ENCODE measurements around the gene UGT8. TPM values are rescaled to one million over a fixed set of nuclear protein-coding genes. Genes with fewer than 3 reads are reported as not detected.
"Not testable (repeated sequence)": the region's sequence is repeated elsewhere in the genome, so short reads cannot be mapped to it uniquely, and the experiment has no call there.

The UGT8 gene
- total RNA-seq, 2 experiments from 2014 or later = 0.14 to 0.18 TPM

DNA sequence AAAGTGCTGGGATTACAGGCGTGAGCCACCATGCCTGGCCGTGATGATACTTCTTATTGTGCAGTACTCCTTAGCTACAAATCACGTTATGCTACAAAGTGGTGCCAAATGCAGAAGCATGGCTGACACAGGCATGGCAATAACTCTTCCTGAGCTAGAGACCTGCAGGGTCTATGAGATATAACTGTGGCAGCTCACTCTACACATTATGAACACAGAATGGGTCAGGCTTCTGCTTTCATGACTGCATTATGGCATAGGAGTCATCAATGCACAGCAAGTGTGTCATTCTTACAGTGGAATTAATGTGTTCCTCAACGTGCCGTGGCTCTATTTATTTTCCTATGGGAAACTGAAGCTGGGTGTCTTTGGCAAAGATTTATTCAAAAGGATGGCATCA is 64.5 kb downstream of the UGT8 start:
- Mint-ChIP-seq H3K36me3 (ENCODE audit: low read depth) (no peaks in the 10 kb centered on the region), H3K4me1 (no peaks in the 10 kb centered on the region), H3K9me3 (ENCODE audit: low read depth) (no peaks in the 10 kb centered on the region), H3K27me3 (peaks cover 16% of the 10 kb centered on the region), H3K27ac (no peak overlapping the region), H3K4me3 (no peak overlapping the region)
- no peak for ATAC-seq
- DNase-seq = no peak
- intact Hi-C loops (cut with DNase I, micrococcal nuclease) = no loop called here
- CTCF ChIA-PET = no interaction called here
- POLR2A ChIA-PET = no interaction called here

DNA sequence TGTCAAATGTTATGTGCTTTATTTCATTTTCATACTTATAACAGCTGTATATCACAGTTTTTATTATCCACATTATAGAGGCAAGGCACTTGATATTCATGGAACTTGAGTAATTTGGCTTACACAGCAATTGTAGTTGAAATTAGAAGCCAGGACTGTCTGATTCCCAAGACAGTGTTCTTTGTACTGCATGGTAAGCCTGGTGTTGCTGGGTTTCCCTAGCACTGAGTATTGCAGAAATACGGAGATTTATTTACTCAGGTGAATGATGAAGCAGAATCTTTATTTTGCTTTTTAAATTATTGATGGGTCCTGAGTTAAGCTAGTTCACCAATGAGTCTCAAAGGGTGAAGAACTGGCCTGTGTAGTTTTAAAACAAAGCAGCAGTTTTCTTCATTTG is 70.0 kb downstream of the UGT8 start:
- no peak overlapping the region for H3K27ac Mint-ChIP-seq
- no peak overlapping the region for H3K4me3 Mint-ChIP-seq
- CTCF ChIA-PET = no interaction called here
- ATAC-seq (no peak), DNase-seq (no peak)
- POLR2A ChIA-PET = no interaction called here
- H3K4me1 Mint-ChIP-seq = no peaks in the 10 kb centered on the region
- H3K27me3 Mint-ChIP-seq = peaks cover 14% of the 10 kb centered on the region
- H3K9me3 Mint-ChIP-seq (ENCODE audit: low read depth) = no peaks in the 10 kb centered on the region
- H3K36me3 Mint-ChIP-seq (ENCODE audit: low read depth) = no peaks in the 10 kb centered on the region
- intact Hi-C loops (cut with DNase I, micrococcal nuclease) = no loop called here

DNA sequence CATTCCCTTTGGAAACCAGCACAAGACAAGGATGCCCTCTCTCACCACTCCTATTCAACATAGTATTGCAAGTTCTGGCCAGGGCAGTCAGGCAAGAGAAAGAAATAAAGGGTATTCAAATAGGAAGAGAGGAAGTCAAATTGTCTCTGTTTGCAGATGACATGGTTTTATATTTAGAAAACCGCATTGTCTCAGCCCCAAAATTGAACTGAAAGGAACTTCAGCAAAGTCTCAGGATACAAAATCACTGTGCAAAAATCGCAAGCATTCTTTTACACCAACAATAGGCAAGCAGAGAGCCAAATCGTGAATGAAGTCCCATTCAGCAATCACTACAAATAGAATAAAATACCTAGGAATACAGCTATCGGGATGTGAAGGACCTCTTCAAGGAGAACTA is 72.1 kb downstream of the UGT8 start:
- CTCF ChIA-PET; H3K27ac Mint-ChIP-seq; H3K36me3 Mint-ChIP-seq (ENCODE audit: low read depth); H3K9me3 Mint-ChIP-seq (ENCODE audit: low read depth); intact Hi-C loops (cut with DNase I, micrococcal nuclease); H3K4me1 Mint-ChIP-seq; DNase-seq; H3K4me3 Mint-ChIP-seq; POLR2A ChIA-PET; ATAC-seq: not testable (repeated sequence)
- H3K27me3 Mint-ChIP-seq = peaks cover 13% of the 10 kb centered on the region

DNA sequence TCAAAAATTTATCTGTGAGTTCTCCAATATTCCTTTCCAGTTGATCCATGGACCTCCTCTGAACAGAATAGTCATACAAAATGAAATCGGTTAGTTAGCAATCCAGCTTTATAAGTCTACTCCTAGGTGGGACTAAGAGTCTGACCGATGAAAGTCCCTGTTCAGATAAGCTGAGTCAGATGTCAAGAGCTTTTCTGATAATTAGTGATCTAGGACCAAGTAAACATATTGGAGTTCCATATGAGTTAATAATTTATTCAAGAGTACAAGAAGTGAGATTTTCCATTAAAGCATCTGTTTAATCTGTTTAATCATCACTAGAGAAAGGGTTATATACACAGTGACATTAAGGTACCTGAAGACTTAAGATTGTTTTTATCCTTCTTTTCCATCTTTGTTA is 74.7 kb downstream of the UGT8 start:
- H3K27ac Mint-ChIP-seq = no peak overlapping the region
- ATAC-seq (no peak), DNase-seq (no peak)
- no peaks in the 10 kb centered on the region for H3K9me3 Mint-ChIP-seq (ENCODE audit: low read depth)
- no peaks in the 10 kb centered on the region for H3K36me3 Mint-ChIP-seq (ENCODE audit: low read depth)
- peaks cover 5% of the 10 kb centered on the region for H3K27me3 Mint-ChIP-seq
- CTCF ChIA-PET = no interaction called here
- no peaks in the 10 kb centered on the region for H3K4me1 Mint-ChIP-seq
- intact Hi-C loops (cut with DNase I, micrococcal nuclease) = no loop called here
- H3K4me3 Mint-ChIP-seq = no peak overlapping the region
- POLR2A ChIA-PET = no interaction called here

DNA sequence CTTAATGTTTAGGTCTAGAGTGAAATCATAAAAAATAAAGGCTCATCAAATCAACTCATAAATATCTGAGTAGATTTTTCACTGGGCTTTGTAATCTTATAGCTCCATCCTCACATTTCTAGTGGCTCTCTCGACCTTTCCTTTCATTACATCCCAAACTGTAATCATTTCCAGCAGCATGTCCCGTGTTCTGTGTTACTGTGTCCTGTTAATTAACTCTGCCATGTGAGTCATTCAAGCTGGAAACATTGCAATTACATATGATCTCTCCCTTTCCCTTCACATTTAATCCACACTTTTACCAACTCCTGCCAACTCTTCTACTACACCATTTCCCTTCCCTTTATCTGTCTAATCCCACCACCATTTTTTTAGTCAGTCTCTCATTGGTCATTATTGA is 75.5 kb downstream of the UGT8 start:
- H3K36me3 Mint-ChIP-seq (ENCODE audit: low read depth) = no peaks in the 10 kb centered on the region
- no peak overlapping the region for H3K27ac Mint-ChIP-seq
- H3K4me1 Mint-ChIP-seq = no peaks in the 10 kb centered on the region
- ChIA-PET POLR2A (no interaction called here), CTCF (no interaction called here)
- H3K4me3 Mint-ChIP-seq = no peak overlapping the region
- intact Hi-C loops (cut with DNase I, micrococcal nuclease) = no loop called here
- DNase-seq (no peak), ATAC-seq (no peak)
- no peaks in the 10 kb centered on the region for H3K9me3 Mint-ChIP-seq (ENCODE audit: low read depth)
- peaks cover 5% of the 10 kb centered on the region for H3K27me3 Mint-ChIP-seq

DNA sequence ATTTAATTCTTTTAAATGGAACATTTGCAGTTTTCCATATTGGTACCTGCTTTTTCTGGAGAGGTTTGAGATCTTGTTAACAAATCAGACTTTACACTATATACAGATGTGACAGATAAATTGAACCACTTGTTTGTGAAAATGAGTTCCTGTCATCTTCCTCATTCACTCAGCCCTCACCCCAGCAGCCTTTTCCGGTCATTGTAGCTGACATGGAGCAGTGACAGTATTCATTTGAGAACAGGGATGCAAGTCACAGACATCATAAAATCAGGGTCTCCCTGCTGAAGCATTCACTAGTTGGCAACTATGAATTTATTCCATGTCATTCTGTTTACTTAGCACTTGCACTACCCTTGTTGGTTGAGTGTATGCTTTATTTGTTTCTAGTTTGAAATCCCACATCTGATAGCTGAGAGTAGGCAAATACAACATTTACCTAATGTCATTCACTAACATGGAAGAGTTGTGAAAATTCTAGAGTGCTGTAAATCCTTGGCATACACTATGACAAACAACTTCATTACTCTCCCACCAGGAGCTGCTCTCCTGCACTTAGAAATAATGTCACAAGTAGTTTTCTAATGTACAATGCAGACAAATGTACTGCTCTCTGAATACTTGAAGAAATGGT is 78.9 kb downstream of the UGT8 start:
- Mint-ChIP-seq H3K36me3 (ENCODE audit: low read depth) (no peaks in the 10 kb centered on the region), H3K27me3 (peaks cover 7% of the 10 kb centered on the region), H3K27ac (no peak overlapping the region), H3K4me3 (no peak overlapping the region), H3K9me3 (ENCODE audit: low read depth) (no peaks in the 10 kb centered on the region), H3K4me1 (no peaks in the 10 kb centered on the region)
- ATAC-seq (no peak), DNase-seq (no peak)
- ChIA-PET CTCF (no interaction called here), POLR2A (no interaction called here)
- intact Hi-C loops (cut with DNase I, micrococcal nuclease) = no loop called here

DNA sequence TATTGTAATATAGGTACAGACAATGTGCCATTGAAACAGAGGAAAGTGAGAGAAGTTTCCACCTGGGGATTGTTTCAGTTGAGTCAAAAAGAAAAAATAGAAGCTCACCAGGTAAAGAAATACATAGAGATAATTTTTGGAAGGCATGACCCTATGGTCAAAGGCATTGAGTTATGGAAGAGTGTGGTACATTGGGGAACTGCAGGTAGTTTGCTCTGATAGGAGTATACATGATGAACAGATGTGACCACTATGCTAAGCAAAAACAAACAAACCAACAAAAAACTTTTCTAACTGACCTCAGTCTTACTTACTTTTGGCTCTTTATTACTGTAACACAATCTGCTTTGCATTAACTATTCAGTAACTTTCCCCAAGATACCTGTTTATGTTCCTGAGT is 85.9 kb downstream of the UGT8 start:
- intact Hi-C loops (cut with DNase I, micrococcal nuclease) = no loop called here
- no peak overlapping the region for H3K27ac Mint-ChIP-seq

DNA sequence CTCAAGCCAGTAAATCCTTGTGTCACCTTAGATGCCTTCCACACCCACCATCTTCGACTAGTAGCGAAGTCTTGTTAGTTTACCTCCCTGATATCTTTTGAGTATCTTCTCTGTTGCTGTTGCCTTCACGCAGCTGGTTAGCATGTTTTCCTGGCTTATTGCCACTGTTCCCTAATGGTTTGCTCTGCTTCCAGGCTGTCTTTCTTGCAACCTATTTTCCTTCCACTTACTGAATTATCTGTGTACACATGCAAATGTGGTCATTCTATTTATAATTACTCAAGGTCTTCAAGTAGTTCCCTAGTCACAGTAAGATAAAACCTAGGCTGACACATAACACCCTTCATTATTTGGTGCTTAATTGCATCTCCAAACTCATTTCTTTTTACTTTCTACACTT is 89.5 kb downstream of the UGT8 start:
- POLR2A ChIA-PET = no interaction called here
- H3K36me3 Mint-ChIP-seq (ENCODE audit: low read depth) = no peaks in the 10 kb centered on the region
- H3K9me3 Mint-ChIP-seq (ENCODE audit: low read depth) = no peaks in the 10 kb centered on the region
- peaks cover 8% of the 10 kb centered on the region for H3K27me3 Mint-ChIP-seq
- ATAC-seq (no peak), DNase-seq (no peak)
- no peaks in the 10 kb centered on the region for H3K4me1 Mint-ChIP-seq
- intact Hi-C loops (cut with DNase I, micrococcal nuclease) = no loop called here
- CTCF ChIA-PET = no interaction called here
- H3K27ac Mint-ChIP-seq = no peak overlapping the region
- no peak overlapping the region for H3K4me3 Mint-ChIP-seq

More for the DNA sequence above, 85.9 kb downstream of the UGT8 start:
- Mint-ChIP-seq H3K4me1 (no peaks in the 10 kb centered on the region), H3K36me3 (ENCODE audit: low read depth) (no peaks in the 10 kb centered on the region), H3K9me3 (ENCODE audit: low read depth) (no peaks in the 10 kb centered on the region), H3K4me3 (no peak overlapping the region), H3K27me3 (peaks cover 13% of the 10 kb centered on the region)
- ATAC-seq (no peak), DNase-seq (no peak)
- POLR2A ChIA-PET = no interaction called here
- CTCF ChIA-PET = no interaction called here

DNA sequence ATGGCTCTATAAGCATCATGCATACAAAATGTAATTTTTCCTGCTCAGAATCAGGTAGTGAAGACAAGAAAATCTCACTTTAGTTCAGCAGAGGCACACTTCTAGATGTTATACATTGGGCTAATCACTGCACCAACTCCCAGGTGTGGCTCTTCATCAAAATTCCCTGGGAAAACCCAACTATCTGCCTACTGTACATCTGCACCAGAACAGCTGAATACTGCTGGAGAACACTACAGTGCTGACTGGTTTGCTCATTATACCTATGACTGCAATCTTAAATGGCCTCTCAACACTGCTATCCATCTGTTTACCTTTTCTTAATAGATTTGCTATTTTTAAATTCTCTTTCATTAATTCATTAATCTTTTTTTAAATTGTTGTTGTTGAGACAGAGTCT is 92.0 kb downstream of the UGT8 start:
- no peak for ATAC-seq
- Mint-ChIP-seq H3K27ac (no peak overlapping the region), H3K9me3 (ENCODE audit: low read depth) (no peaks in the 10 kb centered on the region), H3K36me3 (ENCODE audit: low read depth) (no peaks in the 10 kb centered on the region), H3K4me1 (no peaks in the 10 kb centered on the region), H3K27me3 (peaks cover 6% of the 10 kb centered on the region), H3K4me3 (no peak overlapping the region)
- ChIA-PET CTCF (no interaction called here), POLR2A (no interaction called here)
- intact Hi-C loops (cut with DNase I, micrococcal nuclease) = loop anchor here in 1 of 2 experiments (5.0 to 10.0 kb wide), 2 partner anchors 738 to 1296 kb away; no protein-coding TSS in a partner anchor
- no peak for DNase-seq

DNA sequence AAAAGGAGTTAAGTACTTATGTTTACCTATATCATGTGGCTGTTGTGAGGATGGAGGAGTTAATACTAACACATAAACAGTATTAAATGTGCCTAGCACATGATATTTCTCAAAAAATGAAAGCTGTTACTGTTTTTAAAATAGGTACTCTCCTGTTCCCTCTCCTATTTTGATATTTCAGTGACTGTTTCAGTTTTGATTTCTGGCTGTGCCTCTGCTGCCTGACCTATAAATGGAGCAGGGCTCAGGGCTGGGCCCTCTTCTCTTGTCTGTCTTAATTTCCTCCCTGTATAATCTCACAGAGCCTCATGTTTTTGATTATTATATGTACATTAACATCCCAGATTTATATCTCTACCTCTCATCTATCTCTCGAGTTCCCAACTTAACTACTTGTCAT is 93.3 kb downstream of the UGT8 start:
- no peaks in the 10 kb centered on the region for H3K4me1 Mint-ChIP-seq
- H3K9me3 Mint-ChIP-seq (ENCODE audit: low read depth) = no peaks in the 10 kb centered on the region
- POLR2A ChIA-PET = no interaction called here
- no peak overlapping the region for H3K27ac Mint-ChIP-seq
- H3K27me3 Mint-ChIP-seq = peaks cover 6% of the 10 kb centered on the region
- H3K4me3 Mint-ChIP-seq = no peak overlapping the region
- intact Hi-C loops (cut with DNase I, micrococcal nuclease) = loop anchor here in 1 of 2 experiments (5.0 to 10.0 kb wide), 2 partner anchors 740 to 1297 kb away; no protein-coding TSS in a partner anchor
- DNase-seq = no peak
- H3K36me3 Mint-ChIP-seq (ENCODE audit: low read depth) = no peaks in the 10 kb centered on the region
- no peak for ATAC-seq
- CTCF ChIA-PET = no interaction called here

DNA sequence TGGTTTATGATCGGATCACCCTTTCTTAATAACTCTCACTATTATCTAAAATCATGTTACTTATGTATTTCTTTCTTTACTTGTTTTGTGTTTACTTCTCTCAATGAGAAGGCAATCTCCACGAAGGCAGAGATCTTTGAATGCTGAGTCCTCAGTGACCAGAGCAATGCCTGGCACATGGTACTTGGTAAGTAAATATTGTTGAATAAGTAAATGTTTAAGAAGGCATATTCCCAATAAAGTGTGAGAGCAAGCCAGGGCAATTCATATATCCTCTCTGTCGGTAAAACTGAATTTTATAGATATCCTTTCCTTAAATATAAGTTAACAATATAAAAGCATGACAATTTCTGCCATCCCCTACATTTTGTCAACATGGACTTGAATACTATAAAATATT is 94.4 kb downstream of the UGT8 start:
- ATAC-seq (no peak), DNase-seq (no peak)
- H3K36me3 Mint-ChIP-seq (ENCODE audit: low read depth) = no peaks in the 10 kb centered on the region
- H3K27me3 Mint-ChIP-seq = peaks cover 6% of the 10 kb centered on the region
- intact Hi-C loops (cut with DNase I, micrococcal nuclease) = loop anchor here in 1 of 2 experiments (5.0 to 10.0 kb wide), 2 partner anchors 741 to 1298 kb away; no protein-coding TSS in a partner anchor
- no peaks in the 10 kb centered on the region for H3K9me3 Mint-ChIP-seq (ENCODE audit: low read depth)
- ChIA-PET POLR2A (no interaction called here), CTCF (no interaction called here)
- no peak overlapping the region for H3K27ac Mint-ChIP-seq
- H3K4me3 Mint-ChIP-seq = no peak overlapping the region
- H3K4me1 Mint-ChIP-seq = no peaks in the 10 kb centered on the region

DNA sequence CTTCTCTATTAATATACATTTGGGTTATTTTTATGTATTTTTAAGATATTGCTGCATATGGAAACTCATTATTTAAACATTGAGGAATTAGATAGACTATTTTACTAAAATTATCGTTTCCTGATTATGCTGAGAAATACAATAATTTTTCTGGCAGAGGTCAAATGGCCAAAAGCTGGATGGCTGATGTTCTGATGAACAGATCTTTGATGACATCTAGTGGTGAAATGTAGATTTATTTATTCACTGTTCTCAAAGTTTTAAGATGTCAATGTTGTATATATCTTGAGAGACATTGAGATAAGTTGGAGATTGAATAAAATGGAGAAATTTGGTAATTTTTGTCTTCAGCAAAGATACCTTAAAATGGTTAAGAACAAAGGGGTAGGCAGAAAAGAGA is 96.2 kb downstream of the UGT8 start:
- no peaks in the 10 kb centered on the region for H3K4me1 Mint-ChIP-seq
- DNase-seq (no peak), ATAC-seq (no peak)
- H3K4me3 Mint-ChIP-seq = no peak overlapping the region
- ChIA-PET CTCF (interaction anchor here (0.9 to 2.3 kb wide), 6 partner anchors 8 to 1300 kb away, joined by 3 to 12 read pairs (median 4); no protein-coding TSS in a partner anchor), POLR2A (no interaction called here)
- H3K9me3 Mint-ChIP-seq (ENCODE audit: low read depth) = no peaks in the 10 kb centered on the region
- H3K27ac Mint-ChIP-seq = no peak overlapping the region
- intact Hi-C loops (cut with DNase I, micrococcal nuclease) = loop anchor here (1.0 to 10.0 kb wide), 4 partner anchors 308 to 1416 kb away; no protein-coding TSS in a partner anchor
- no peaks in the 10 kb centered on the region for H3K36me3 Mint-ChIP-seq (ENCODE audit: low read depth)
- peaks cover 4% of the 10 kb centered on the region for H3K27me3 Mint-ChIP-seq
